ENCODE results near the gene DUSP22.
"Not testable (repeated sequence)": the region's sequence is repeated elsewhere in the genome, so short reads cannot be mapped to it uniquely, and the experiment has no call there.

DUSP22 gene

DNA sequence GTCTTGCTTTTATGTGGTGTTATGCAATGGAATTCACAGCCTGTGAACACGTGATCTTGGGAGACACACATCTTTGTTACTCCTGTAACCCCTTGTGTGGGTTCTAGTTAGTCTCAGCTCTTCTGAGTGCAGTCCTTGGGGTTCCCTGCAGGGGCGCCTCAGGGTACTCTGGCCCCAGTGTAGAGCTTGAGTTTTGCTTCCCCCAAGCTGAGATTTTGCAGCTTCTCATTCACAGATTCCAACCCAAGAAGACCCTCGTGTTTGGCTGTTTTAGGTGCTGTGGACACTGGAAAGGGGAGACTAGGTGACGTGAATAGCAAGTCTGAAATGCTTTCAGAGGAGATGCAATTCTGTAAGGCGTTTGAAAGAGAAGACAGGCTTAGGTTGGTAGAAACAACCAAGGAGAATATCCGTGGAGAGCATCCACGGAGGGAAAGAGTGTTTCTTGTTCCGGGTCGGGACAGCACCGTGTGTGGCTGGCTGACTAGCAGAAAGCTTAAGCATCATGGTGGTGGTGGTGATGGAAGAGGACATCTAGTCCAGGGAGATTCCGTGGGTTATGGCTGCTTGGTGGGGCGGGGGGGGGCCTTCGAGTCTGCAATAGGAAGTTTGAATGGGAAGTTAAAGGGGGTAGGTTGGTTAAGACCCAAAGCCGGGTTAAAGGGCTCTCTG, 30.1 kb downstream of the DUSP22 start:
- no peak for DNase-seq (ENCODE audit: insufficient read length)
- TF ChIP-seq POLR2AphosphoS5 (IDR thresholded peaks at IDR 0.05; ENCODE audit: low read depth, low read length) (no peak; the same call in 1 of the 2 replicates), POLR2A (IDR thresholded peaks at IDR 0.05; ENCODE audit: low read depth, low read length) (no peak), TAF1 (IDR thresholded peaks at IDR 0.05; ENCODE audit: borderline replicate concordance, low read depth, low read length) (no peak)
- FAIRE-seq, result no peak

DNA sequence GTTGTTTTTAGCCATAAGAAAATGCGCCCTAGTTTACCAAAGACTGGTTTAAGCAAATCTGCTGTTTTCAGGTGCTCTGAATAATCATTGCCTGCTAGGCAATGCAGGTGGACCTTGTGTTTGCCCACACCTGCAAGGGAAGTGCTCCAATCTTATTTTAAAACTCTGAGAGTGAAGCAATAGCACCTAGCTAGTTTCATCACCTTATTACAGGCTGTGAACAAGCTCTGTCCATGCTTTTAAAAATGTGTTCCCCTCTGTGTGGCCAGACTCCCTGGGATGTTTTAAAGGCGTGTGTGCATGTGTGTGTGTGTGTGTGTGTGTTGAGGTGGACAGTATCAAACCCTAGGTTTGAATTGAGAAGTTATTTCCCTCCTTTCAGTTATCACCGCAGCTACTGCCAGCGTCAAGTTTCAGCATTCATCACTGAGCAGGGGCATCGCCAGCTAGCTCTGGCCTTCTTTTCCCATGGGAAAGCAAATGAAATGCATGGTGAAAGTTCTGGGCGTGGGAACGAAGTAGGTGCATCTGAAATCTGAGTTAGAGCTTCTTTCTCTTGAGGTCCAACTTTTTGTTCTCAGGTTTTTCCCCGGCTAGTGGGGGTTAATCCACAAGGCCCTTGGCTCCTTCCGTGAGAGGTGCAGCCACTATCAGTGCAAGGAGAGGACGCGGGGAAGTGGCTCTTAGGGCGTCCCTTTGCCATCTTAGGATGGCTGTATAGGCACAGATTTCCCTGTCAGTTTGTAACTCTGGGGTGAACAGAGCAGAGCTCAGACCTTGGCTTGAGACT, 30.8 kb downstream of the DUSP22 start:
- TF ChIP-seq TAF1 (IDR thresholded peaks at IDR 0.05; ENCODE audit: borderline replicate concordance, low read depth, low read length) (no peak), POLR2A (IDR thresholded peaks at IDR 0.05; ENCODE audit: low read depth, low read length) (no peak), POLR2AphosphoS5 (IDR thresholded peaks at IDR 0.05; ENCODE audit: low read depth, low read length) (no peak)
- DNase-seq (ENCODE audit: insufficient read length) (no peak), FAIRE-seq (peak; percentile 92)

DNA sequence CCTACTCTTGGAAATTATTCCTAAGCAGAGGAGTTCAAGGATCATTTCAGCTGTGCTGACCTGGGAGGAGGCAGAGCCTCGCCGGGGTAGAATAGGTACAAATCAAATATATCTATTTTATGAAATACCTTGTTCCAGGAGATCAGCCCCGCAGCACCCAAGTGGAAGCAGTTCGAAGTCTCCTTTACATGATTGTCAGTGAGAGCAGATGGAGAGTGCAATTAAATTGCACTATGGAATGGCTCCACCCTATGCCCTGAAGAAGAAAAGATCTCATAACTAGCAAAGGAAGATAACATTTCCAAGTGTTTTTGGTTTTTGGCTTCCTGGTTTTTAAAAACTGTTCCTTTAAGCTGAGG, 31.4 kb downstream of the DUSP22 start:
- FAIRE-seq (no peak), DNase-seq (ENCODE audit: insufficient read length) (no peak)
- TF ChIP-seq POLR2A (IDR thresholded peaks at IDR 0.05; ENCODE audit: low read depth, low read length), result no peak
- TF ChIP-seq POLR2AphosphoS5 (IDR thresholded peaks at IDR 0.05; ENCODE audit: low read depth, low read length), result no peak
- TF ChIP-seq TAF1 (IDR thresholded peaks at IDR 0.05; ENCODE audit: borderline replicate concordance, low read depth, low read length), result no peak

GRCh38 chr6:324116-324728, 31.9 kb downstream of the DUSP22 start:
- FAIRE-seq, result no peak
- DNase-seq (ENCODE audit: insufficient read length), result no peak
- TF ChIP-seq POLR2A (IDR thresholded peaks at IDR 0.05; ENCODE audit: low read depth, low read length), result no peak
- no peak for TF ChIP-seq POLR2AphosphoS5 (IDR thresholded peaks at IDR 0.05; ENCODE audit: low read depth, low read length)
- no peak for TF ChIP-seq TAF1 (IDR thresholded peaks at IDR 0.05; ENCODE audit: borderline replicate concordance, low read depth, low read length)

GRCh38 chr6:324729-325125, 32.4 kb downstream of the DUSP22 start:
- TF ChIP-seq TAF1 (IDR thresholded peaks at IDR 0.05; ENCODE audit: borderline replicate concordance, low read depth, low read length), result no peak
- no peak for TF ChIP-seq POLR2A (IDR thresholded peaks at IDR 0.05; ENCODE audit: low read depth, low read length)
- no peak for TF ChIP-seq POLR2AphosphoS5 (IDR thresholded peaks at IDR 0.05; ENCODE audit: low read depth, low read length)
- no peak for FAIRE-seq
- no peak for DNase-seq (ENCODE audit: insufficient read length)

DNA sequence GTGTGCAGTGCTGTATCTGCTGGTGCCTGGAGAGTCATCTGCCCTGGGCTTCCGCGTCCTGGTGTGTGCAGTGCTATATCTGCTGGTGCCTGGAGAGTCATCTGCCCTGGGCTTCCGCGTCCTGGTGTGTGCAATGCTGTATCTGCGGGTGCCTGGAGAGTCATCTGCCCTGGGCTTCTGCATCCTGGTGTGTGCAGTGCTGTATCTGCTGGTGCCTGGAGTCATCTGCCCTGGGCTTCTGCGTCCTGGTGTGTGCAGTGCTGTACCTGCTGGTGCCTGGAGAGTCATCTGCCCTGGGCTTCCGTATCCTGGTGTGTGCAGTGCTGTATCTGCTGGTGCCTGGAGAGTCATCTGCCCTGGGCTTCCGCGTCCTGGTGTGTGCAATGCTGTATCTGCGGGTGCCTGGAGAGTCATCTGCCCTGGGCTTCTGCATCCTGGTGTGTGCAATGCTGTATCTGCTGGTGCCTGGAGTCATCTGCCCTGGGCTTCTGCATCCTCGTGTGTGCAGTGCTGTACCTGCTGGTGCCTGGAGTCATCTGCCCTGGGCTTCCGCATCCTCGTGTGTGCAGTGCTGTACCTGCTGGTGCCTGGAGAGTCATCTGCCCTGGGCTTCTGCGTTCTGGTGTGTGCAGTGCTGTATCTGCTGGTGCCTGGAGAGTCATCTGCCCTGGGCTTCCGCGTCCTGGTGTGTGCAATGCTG, 33.0 kb downstream of the DUSP22 start:
- DNase-seq (ENCODE audit: insufficient read length); FAIRE-seq: not testable (repeated sequence)

GRCh38 chr6:326066-326465, 33.8 kb downstream of the DUSP22 start:
- FAIRE-seq; DNase-seq (ENCODE audit: insufficient read length): not testable (repeated sequence)

GRCh38 chr6:326896-327537, 34.7 kb downstream of the DUSP22 start:
- no peak for FAIRE-seq
- DNase-seq (ENCODE audit: insufficient read length), result no peak
- no peak for TF ChIP-seq POLR2AphosphoS5 (IDR thresholded peaks at IDR 0.05; ENCODE audit: low read depth, low read length)
- peak; percentile 39; the same call in 1 of the 2 replicates for TF ChIP-seq POLR2A (IDR thresholded peaks at IDR 0.05; ENCODE audit: low read depth, low read length)
- no peak for TF ChIP-seq TAF1 (IDR thresholded peaks at IDR 0.05; ENCODE audit: borderline replicate concordance, low read depth, low read length)

DNA sequence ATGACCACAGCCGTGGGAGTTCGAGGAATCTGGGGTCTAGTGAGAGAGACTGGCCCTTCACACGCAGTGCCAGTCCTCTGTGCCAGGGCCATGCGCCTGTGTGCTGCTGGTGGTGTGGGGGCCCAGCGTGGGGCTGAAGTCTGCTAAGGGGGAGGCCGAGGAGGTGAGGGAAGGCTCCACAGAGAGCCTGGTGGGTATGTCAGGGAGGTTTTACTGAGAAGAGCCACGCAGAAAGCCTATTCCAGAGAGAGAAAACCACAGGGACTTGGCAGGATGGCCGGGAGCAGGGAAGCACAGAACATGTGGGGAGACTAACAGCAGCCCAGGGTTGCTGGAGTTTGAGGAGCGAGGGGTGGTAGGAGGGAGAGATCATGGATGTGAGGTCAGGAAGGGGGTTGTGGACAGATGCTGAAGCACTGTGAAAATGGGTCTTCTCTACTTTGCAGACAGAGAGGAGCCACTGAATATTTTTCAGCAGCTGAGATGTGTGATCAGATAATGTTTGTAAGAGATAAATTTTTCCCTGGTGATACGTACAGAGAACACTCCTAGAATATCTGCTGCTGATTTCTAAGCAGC, 35.3 kb downstream of the DUSP22 start:
- FAIRE-seq, result peak; percentile 17
- no peak for DNase-seq (ENCODE audit: insufficient read length)
- no peak for TF ChIP-seq POLR2A (IDR thresholded peaks at IDR 0.05; ENCODE audit: low read depth, low read length)
- no peak; the same call in 1 of the 2 replicates for TF ChIP-seq POLR2AphosphoS5 (IDR thresholded peaks at IDR 0.05; ENCODE audit: low read depth, low read length)
- TF ChIP-seq TAF1 (IDR thresholded peaks at IDR 0.05; ENCODE audit: borderline replicate concordance, low read depth, low read length), result no peak

GRCh38 chr6:328136-328670, 35.9 kb downstream of the DUSP22 start:
- DNase-seq (ENCODE audit: insufficient read length) (peak; percentile 69), FAIRE-seq (peak; percentile 97)
- no peak for TF ChIP-seq TAF1 (IDR thresholded peaks at IDR 0.05; ENCODE audit: borderline replicate concordance, low read depth, low read length)
- TF ChIP-seq POLR2AphosphoS5 (IDR thresholded peaks at IDR 0.05; ENCODE audit: low read depth, low read length), result peak; percentile 67; the same call in 1 of the 2 replicates
- TF ChIP-seq POLR2A (IDR thresholded peaks at IDR 0.05; ENCODE audit: low read depth, low read length), result peak; percentile 60

- DNase-seq (ENCODE audit: insufficient read length), result no peak
- TF ChIP-seq TAF1 (IDR thresholded peaks at IDR 0.05; ENCODE audit: borderline replicate concordance, low read depth, low read length) (no peak), POLR2AphosphoS5 (IDR thresholded peaks at IDR 0.05; ENCODE audit: low read depth, low read length) (no peak), POLR2A (IDR thresholded peaks at IDR 0.05; ENCODE audit: low read depth, low read length) (no peak)
- no peak for FAIRE-seq
Measured at GRCh38 chr6:328924-329323, 36.6 kb downstream of the DUSP22 start.
